ENCODE data around the gene ARSB.
"Not testable (repeated sequence)": the region's sequence is repeated elsewhere in the genome, so short reads cannot be mapped to it uniquely, and the experiment has no call there.

ARSB gene

GRCh38 chr5:78777901-78778300 lies 207.2 kb downstream of the ARSB start:
- no peak for DNase-seq (ENCODE audit: low spot score)

GRCh38 chr5:78776637-78777036 lies 208.5 kb downstream of the ARSB start:
- no peak for DNase-seq (ENCODE audit: low spot score)

GRCh38 chr5:78773655-78774054 lies 211.5 kb downstream of the ARSB start:
- no peak for DNase-seq (ENCODE audit: low spot score)

- DNase-seq (ENCODE audit: low spot score), result peak; percentile 19
Measured at GRCh38 chr5:78771260-78772205, 213.6 kb downstream of the ARSB start.

- DNase-seq (ENCODE audit: low spot score), result no peak
Measured at GRCh38 chr5:78768781-78769380, 216.2 kb downstream of the ARSB start.

GRCh38 chr5:78766412-78766762 lies 218.7 kb downstream of the ARSB start:
- DNase-seq (ENCODE audit: low spot score), result no peak

GRCh38 chr5:78765756-78766411 lies 219.2 kb downstream of the ARSB start:
- no peak for DNase-seq (ENCODE audit: low spot score)

- DNase-seq (ENCODE audit: low spot score), result no peak
Measured at GRCh38 chr5:78765116-78765515, 220.0 kb downstream of the ARSB start.

GRCh38 chr5:78763659-78764189 lies 221.4 kb downstream of the ARSB start:
- DNase-seq (ENCODE audit: low spot score), result no peak

GRCh38 chr5:78762743-78763142 lies 222.4 kb downstream of the ARSB start:
- not testable (repeated sequence) for DNase-seq (ENCODE audit: low spot score)

GRCh38 chr5:78761840-78762239 lies 223.3 kb downstream of the ARSB start:
- no peak for DNase-seq (ENCODE audit: low spot score)

GRCh38 chr5:78760770-78761169 lies 224.3 kb downstream of the ARSB start:
- DNase-seq (ENCODE audit: low spot score), result peak; percentile 26

- peak; percentile 30 for DNase-seq (ENCODE audit: low spot score)
Measured at GRCh38 chr5:78760366-78760765, 224.7 kb downstream of the ARSB start.

- no peak for DNase-seq (ENCODE audit: low spot score)
Measured at GRCh38 chr5:78758169-78758839, 226.8 kb downstream of the ARSB start.

GRCh38 chr5:78757269-78758053 lies 227.6 kb downstream of the ARSB start:
- DNase-seq (ENCODE audit: low spot score), result no peak

- no peak for DNase-seq (ENCODE audit: low spot score)
Measured at GRCh38 chr5:78756858-78757257, 228.3 kb downstream of the ARSB start.

GRCh38 chr5:78755822-78756429 lies 229.2 kb downstream of the ARSB start:
- no peak for DNase-seq (ENCODE audit: low spot score)

- DNase-seq (ENCODE audit: low spot score), result no peak
Measured at GRCh38 chr5:78754655-78755054, 230.5 kb downstream of the ARSB start.

GRCh38 chr5:78753093-78753531 lies 232.0 kb downstream of the ARSB start:
- no peak for DNase-seq (ENCODE audit: low spot score)

- no peak for DNase-seq (ENCODE audit: low spot score)
Measured at GRCh38 chr5:78751872-78752271, 233.2 kb downstream of the ARSB start.

- no peak for DNase-seq (ENCODE audit: low spot score)
Measured at GRCh38 chr5:78750281-78750680, 234.8 kb downstream of the ARSB start.

Data from NAMALWA (cell line).